ENCODE results near the gene HDX.
"Not testable (repeated sequence)": the region's sequence is repeated elsewhere in the genome, so short reads cannot be mapped to it uniquely, and the experiment has no call there.

HDX gene

GRCh38 chrX:84339507-84340364, 162.5 kb downstream of the HDX start:
- no peak for DNase-seq

DNA sequence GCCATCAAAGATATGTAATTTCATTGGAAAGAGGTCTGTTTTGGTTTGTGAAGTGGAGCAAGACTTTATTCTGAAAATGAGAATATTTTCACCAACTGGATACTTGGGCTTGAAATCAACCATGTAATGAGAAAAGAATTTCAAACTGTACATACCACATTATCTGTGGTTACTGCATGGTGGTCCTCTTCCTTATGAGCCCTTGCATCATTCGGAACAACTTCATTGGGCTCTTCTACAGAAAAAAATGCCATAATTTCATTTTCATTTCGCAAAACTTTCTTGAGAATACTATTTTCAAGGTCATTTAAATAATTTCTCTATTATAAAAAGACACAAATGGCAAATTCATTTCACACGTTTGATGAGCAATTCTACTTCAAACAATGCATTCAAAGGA, 165.6 kb downstream of the HDX start:
- no peak for DNase-seq

DNA sequence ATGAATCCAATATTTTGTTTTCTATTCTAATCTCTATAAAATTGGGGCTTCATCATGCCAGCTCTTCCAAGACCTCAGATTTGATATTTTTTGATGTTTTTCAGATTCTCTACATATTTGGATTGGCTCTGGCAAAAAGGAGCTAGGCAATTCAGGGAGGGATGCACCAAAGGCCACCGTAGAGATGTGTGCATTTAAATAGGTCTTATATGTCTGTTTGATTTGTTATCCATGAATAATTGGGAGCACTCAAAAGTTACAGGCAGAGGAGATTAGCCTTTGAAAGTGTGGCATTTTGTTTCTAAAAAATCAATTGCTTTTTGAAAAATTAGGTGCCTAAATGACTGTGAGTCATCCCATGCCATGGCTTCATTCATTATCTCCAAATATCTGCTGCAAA, 167.1 kb downstream of the HDX start:
- DNase-seq = no peak

DNA sequence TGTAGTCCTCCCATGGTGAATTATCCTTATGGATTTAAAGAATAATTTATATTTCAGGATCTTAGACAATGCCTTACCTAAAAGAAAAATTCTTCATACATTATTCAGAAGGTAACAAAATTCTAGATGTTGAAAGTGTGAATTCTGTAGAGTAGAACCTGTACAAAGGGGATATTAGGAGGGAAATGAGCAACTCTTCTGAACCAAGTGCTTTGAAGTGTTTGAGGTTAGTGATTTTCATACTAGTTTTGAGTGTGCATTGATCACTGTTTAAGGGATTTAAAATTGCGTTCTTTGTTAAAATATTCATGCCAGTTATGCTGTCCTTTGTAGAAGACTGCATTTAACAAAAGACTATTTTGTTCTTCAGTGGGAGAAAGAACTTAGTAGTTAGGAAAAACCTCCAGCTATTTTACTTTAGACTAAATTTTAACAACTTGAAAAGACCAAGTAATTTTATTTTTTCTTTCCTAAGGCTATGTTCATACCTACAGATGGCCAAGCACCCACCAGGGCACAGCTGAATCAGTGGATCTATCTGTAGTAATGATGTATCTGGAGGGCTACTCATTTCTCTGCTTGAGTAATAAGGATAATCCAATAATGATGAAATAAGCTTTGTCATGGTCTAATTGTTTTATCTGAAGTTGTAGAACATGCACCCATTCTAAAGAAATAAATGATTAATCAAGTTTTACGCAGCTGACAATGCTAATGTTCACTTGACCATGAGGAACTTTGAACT, 180.0 kb downstream of the HDX start:
- no peak for DNase-seq

- no peak for DNase-seq
These were observed 181.6 kb downstream of the HDX start for GRCh38 chrX:84320614-84321013.

DNA sequence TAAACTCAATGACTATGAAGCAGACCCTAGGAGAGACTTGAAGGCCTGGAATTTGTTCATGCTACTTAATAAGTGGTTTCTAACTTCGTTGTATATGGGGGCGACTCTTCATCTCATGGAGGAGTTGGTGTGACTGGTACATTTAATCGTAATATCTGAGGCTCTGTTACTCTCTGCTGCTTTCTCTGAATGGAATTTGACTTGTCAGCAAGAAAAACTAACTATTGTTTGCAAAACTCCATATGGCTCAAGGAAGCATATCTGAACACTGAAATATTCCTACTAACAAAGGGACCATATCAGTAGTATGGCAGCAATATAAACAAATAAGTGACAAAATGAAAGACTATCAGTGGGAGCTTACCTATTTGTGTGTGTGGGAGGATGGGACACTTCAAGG, 182.2 kb downstream of the HDX start:
- no peak for DNase-seq

DNA sequence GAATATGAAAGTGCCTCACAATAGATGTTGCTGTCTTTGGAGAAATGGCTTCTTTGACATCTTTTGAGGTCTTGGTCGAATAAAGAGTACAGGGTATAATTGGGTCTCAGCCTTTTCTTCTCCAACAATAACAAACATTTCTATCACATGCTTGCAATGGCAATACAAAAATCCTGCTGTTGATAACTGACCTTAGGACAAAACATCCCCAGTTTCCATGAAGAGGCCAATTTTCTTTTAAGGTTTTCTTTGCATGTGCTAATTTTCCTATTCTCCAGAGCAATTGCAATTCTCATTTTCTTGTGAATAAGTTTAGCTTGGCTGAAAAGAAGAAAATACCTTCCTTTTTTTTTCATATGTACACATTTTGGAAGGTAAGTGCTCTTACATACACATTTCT, 183.6 kb downstream of the HDX start:
- DNase-seq = no peak

GRCh38 chrX:84315946-84316345, 186.3 kb downstream of the HDX start:
- not testable (repeated sequence) for DNase-seq

All from activated naive CD4-positive, alpha-beta T cell treated with anti-CD3 and anti-CD28 coated beads, Interleukin-2, amount 50 U/mL, for 16 hours (primary cell).